GM12875 (cell line): Measurements from ENCODE around the gene PEA15.

Experiments
- H3K4me3 ChIP-seq: one replicate; pipeline ENCODE4 v1.5.1; 2011; ENCODE audit warnings: low read depth, low read length, control low read depth
- TF ChIP-seq, protein P1 (sequence below): IDR thresholded peaks from 2 replicates; pipeline ENCODE4 v1.5.1; 2011; ENCODE audit warnings: low read depth, mild to moderate bottlenecking, control low read depth, inconsistent platforms, low read length, moderate library complexity, borderline replicate concordance; ENCODE audit not compliant: insufficient read depth

The PEA15 gene

DNA sequence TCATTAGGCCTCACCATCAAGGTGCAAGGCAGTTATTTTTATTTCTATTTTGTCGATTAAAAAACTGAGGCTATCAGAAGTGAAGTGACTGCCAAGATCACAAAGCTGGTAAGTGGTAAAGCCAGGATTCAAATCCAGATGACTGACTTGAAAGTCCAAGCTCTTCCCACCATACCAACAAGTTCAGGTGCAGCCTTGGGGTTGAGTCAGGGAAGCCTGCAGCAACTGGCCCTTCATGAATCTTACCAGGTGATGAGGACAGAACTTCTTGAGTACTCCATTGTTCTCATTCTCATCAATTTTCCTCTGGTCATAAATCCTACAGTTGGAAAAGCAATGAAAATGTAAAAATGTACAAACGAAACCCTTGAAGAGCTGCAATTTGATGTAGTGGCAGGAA is 20.2 kb downstream of the PEA15 start:
- TF ChIP-seq, protein P1, sequence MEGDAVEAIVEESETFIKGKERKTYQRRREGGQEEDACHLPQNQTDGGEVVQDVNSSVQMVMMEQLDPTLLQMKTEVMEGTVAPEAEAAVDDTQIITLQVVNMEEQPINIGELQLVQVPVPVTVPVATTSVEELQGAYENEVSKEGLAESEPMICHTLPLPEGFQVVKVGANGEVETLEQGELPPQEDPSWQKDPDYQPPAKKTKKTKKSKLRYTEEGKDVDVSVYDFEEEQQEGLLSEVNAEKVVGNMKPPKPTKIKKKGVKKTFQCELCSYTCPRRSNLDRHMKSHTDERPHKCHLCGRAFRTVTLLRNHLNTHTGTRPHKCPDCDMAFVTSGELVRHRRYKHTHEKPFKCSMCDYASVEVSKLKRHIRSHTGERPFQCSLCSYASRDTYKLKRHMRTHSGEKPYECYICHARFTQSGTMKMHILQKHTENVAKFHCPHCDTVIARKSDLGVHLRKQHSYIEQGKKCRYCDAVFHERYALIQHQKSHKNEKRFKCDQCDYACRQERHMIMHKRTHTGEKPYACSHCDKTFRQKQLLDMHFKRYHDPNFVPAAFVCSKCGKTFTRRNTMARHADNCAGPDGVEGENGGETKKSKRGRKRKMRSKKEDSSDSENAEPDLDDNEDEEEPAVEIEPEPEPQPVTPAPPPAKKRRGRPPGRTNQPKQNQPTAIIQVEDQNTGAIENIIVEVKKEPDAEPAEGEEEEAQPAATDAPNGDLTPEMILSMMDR, result no peak
- H3K4me3 ChIP-seq, result no peak overlapping the region

DNA sequence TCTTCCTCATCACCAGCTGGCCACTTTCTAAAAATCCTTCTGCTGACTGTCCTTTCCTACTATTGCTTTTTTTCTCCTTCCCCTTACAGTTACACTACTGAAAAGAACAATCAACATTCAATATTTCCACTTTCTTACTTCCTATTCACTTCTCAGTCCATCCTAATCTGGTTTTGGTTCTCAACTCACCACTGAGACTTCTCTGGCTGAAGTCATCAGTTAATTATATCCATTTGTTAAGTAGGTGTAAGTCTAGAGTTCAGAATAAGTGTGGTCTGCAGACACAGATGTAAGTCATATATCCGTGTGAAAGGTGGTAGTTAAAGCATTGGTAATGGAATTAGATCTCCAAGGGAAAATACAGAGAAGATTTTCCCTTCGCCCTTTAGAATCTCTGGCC is 21.4 kb downstream of the PEA15 start:
- H3K4me3 ChIP-seq, result no peak overlapping the region
- TF ChIP-seq, protein P1, result no peak

DNA sequence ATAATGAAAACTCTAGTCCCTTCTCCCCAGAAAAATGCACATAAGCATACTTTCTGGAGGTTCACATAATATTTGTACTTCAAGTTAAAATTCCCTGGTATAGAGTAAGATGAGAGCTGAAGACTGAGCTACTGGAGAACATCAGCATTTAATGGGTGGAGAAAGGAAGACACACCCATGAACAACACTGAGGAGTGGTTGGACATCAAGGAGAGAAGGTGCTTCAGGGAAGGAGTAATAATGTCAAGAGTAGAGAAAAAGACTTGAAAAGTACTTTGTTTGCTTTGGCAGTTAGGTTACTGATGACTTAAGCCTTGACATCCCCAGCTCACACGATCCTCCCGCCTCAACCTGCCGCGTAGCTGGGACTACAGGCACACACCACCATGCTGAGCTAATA is 21.9 kb downstream of the PEA15 start:
- no peak overlapping the region for H3K4me3 ChIP-seq
- TF ChIP-seq, protein P1, result no peak

DNA sequence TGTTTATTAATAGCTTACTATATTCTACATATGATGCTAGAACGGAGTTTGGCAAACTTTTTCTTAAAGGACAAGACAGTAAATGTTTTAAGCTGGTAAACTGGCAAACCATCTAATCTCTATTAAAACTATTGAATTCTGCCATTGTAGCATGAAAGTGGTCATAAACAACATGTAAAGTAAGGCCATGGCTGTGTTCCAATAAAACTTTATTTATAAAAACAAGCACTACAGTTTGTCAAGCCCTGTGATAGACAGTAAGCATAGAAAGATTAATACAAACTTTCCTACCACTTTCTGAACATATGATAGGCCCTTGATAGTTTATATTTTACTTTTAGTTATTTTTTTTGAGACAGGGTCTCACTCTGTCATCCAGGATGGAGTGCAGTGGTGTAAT is 22.4 kb downstream of the PEA15 start:
- TF ChIP-seq, protein P1, result no peak
- no peak overlapping the region for H3K4me3 ChIP-seq

DNA sequence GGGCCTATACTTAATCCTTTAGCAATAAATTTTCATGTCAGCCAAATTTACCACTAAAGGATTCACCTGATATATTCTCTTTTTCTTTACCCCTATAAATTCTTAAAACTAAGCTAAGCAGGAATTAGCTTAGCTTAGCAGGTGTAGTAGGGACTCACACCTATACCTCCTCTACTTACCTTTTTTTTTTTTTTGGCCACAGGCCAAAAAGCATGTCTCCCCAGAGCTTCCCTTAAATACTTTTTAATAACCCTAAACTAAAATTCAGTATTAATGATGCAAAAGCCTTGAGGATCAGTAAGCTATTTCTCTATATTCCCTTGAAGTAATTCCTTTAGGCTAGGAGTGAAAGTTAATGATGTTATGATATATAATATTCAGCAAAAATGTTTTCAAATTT is 23.2 kb downstream of the PEA15 start:
- TF ChIP-seq, protein P1, result no peak
- H3K4me3 ChIP-seq, result no peak overlapping the region

DNA sequence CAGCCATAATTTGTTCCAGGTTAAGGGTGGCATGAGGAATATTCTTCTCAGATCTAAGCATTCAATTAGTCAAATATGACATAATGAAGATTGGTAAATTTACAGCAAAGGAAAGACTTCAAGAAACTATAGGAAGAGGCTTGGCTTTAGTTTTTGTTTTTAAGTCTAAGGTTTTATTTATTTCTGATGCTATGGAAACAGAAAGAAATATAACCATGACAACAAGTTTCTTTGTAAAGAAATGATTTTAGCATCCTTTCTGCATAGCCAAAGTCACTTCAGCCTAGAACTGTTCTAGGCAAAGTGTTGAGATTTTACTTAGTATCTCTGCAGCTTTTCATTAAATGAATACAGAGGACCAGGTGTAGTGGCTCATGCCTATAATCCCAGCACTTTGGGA is 27.7 kb downstream of the PEA15 start:
- TF ChIP-seq, protein P1, result no peak
- no peak overlapping the region for H3K4me3 ChIP-seq

DNA sequence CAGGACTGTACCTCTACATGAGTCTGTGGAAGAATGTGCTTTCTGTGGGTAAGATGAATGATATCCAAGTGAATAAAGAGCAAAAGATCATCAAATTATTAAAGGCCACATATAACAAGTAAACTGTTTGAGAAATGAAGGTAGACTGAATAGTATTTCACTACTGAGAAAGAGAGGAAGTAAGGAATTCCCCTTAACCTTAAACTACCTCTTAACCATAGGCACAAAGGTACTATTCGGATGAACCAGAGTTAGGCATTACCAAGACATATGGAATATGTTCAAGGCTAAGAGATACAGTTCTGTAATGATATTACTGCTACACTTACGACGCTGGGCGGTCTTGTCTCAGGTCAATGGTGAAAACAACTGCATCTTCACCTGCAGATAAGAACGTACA is 31.6 kb downstream of the PEA15 start:
- no peak overlapping the region for H3K4me3 ChIP-seq
- TF ChIP-seq, protein P1, result no peak
